Endodermal cell (in vitro differentiated cells): Measurements from ENCODE around the gene PODXL2. TPM values are rescaled to one million over a fixed set of nuclear protein-coding genes. Genes with fewer than 3 reads are reported as not detected.

ENCODE experiments used
- DNase-seq: peaks from one replicate; pipeline ENCODE4 v3.0.0-alpha.2; 2017
- H3K27ac ChIP-seq: 2 replicates; pipeline ENCODE4 v1.5.1; 2013; ENCODE audit warnings: mild to moderate bottlenecking, low read depth, low read length, moderate library complexity
- H3K27me3 ChIP-seq: 2 replicates; pipeline ENCODE4 v1.6.1; 2013; ENCODE audit warnings: mild to moderate bottlenecking, low read length, moderate library complexity; ENCODE audit not compliant: insufficient read depth, control insufficient read depth, poor library complexity, severe bottlenecking
- H3K36me3 ChIP-seq: 2 replicates; pipeline ENCODE4 v1.7.0; 2013; ENCODE audit warnings: mild to moderate bottlenecking, low read length, moderate library complexity; ENCODE audit not compliant: control insufficient read depth, insufficient read depth
- H3K4me1 ChIP-seq: one replicate; pipeline ENCODE4 v1.7.0; 2013; ENCODE audit warnings: low read length; ENCODE audit not compliant: control insufficient read depth, insufficient read depth
- H3K4me3 ChIP-seq: 2 replicates; pipeline ENCODE4 v1.5.1; 2013; ENCODE audit warnings: mild to moderate bottlenecking, low read length, moderate library complexity
- H3K9ac ChIP-seq: 2 replicates; pipeline ENCODE4 v1.6.1; 2013; ENCODE audit warnings: mild to moderate bottlenecking, low read length, moderate library complexity; ENCODE audit not compliant: poor library complexity, severe bottlenecking; ENCODE audit errors: extremely low read depth
- H3K9me3 ChIP-seq: 2 replicates; pipeline ENCODE4 v1.6.1; 2013; ENCODE audit warnings: mild to moderate bottlenecking, low read length, moderate library complexity; ENCODE audit not compliant: control insufficient read depth
- H3K27ac Mint-ChIP-seq: 2 replicates; pipeline ENCODE4 v1.8.0; 2020; ENCODE audit warnings: mixed read lengths
- H3K27me3 Mint-ChIP-seq: 2 replicates; pipeline ENCODE4 v1.8.0; 2021; ENCODE audit warnings: mild to moderate bottlenecking, mixed read lengths; ENCODE audit not compliant: insufficient read depth
- H3K36me3 Mint-ChIP-seq: 2 replicates; pipeline ENCODE4 v1.8.0; 2020; ENCODE audit warnings: low read depth, mixed read lengths
- H3K4me1 Mint-ChIP-seq: 2 replicates; pipeline ENCODE4 v1.8.0; 2020; ENCODE audit warnings: mixed read lengths
- H3K4me3 Mint-ChIP-seq: 2 replicates; pipeline ENCODE4 v1.8.0; 2020; ENCODE audit warnings: mild to moderate bottlenecking, moderate library complexity, mixed read lengths
- H3K9me3 Mint-ChIP-seq: 2 replicates; pipeline ENCODE4 v1.8.0; 2020; ENCODE audit warnings: mild to moderate bottlenecking, mixed read lengths
- WGBS, 2 experiments: methylation state at CpG; one replicate each; pipeline versions ENCODE4 v1.1.5 to v1.1.7; 2013; ENCODE audit warnings: missing lambda C conversion rate in 2 of 2, mixed read lengths in 1 of 2; ENCODE audit not compliant: insufficient coverage in 1 of 2, insufficient read length in 1 of 2; 5-methylcytosine and 5-hydroxymethylcytosine counted together
- total RNA-seq, 2 donors: library from RNA; stranded (reverse); fragmentation: NEBNext Ultra II Directional in 1 of 2; extraction: Animal tissue kit (Norgen Biotek cat#: 25700) in 1 of 2; gene quantifications; 2 replicates in 1 of 2; 3 replicates in 1 of 2; pipeline ENCODE4 v1.2.1, GENCODE V29; 2021
- TF ChIP-seq, protein P1 (sequence below): fragments of 200-600 bp; sonication (generic); conservative IDR thresholded peaks from 2 replicates; pipeline ENCODE4 v1.5.0; 2021; ENCODE audit warnings: antibody characterized with exemption, mild to moderate bottlenecking

PODXL2 gene
- total RNA-seq, 2 donors from 2014 or later: 11.8 to 16.5 TPM

- H3K9me3 ChIP-seq: no peaks in the 10 kb centered on the region
- H3K4me3 ChIP-seq: no peak overlapping the region
- Mint-ChIP-seq H3K4me3 (no peak overlapping the region), H3K9me3 (no peaks in the 10 kb centered on the region), H3K4me1 (peaks cover 18% of the 10 kb centered on the region), H3K36me3 (no peaks in the 10 kb centered on the region), H3K27ac (no peak overlapping the region), H3K27me3 (peaks cover 25% of the 10 kb centered on the region)
- no peak overlapping the region for H3K9ac ChIP-seq
- no peak for DNase-seq
- WGBS, 2 experiments: 81 to 84% methylated on average over 7 to 8 of the region's 8 CpGs
- H3K4me1 ChIP-seq: peaks cover 3% of the 10 kb centered on the region
- no peaks in the 10 kb centered on the region for H3K36me3 ChIP-seq
- no peak overlapping the region for H3K27ac ChIP-seq
- TF ChIP-seq, protein P1, sequence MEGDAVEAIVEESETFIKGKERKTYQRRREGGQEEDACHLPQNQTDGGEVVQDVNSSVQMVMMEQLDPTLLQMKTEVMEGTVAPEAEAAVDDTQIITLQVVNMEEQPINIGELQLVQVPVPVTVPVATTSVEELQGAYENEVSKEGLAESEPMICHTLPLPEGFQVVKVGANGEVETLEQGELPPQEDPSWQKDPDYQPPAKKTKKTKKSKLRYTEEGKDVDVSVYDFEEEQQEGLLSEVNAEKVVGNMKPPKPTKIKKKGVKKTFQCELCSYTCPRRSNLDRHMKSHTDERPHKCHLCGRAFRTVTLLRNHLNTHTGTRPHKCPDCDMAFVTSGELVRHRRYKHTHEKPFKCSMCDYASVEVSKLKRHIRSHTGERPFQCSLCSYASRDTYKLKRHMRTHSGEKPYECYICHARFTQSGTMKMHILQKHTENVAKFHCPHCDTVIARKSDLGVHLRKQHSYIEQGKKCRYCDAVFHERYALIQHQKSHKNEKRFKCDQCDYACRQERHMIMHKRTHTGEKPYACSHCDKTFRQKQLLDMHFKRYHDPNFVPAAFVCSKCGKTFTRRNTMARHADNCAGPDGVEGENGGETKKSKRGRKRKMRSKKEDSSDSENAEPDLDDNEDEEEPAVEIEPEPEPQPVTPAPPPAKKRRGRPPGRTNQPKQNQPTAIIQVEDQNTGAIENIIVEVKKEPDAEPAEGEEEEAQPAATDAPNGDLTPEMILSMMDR: no peak
- peaks cover 6% of the 10 kb centered on the region for H3K27me3 ChIP-seq
Measured at GRCh38 chr3:127715532-127715931, 86.5 kb downstream of the PODXL2 start.

- Mint-ChIP-seq H3K27me3 (peaks cover 25% of the 10 kb centered on the region), H3K27ac (no peak overlapping the region), H3K9me3 (no peaks in the 10 kb centered on the region), H3K4me1 (peaks cover 10% of the 10 kb centered on the region), H3K36me3 (no peaks in the 10 kb centered on the region), H3K4me3 (no peak overlapping the region)
- no peak overlapping the region for H3K9ac ChIP-seq
- H3K27ac ChIP-seq: no peak overlapping the region
- H3K4me3 ChIP-seq: no peak overlapping the region
- TF ChIP-seq, protein P1: no peak
- H3K9me3 ChIP-seq: no peaks in the 10 kb centered on the region
- peaks cover 6% of the 10 kb centered on the region for H3K27me3 ChIP-seq
- peaks cover 3% of the 10 kb centered on the region for H3K4me1 ChIP-seq
- no peaks in the 10 kb centered on the region for H3K36me3 ChIP-seq
- 95% methylated on average over 5 to 6 of the region's 6 CpGs for WGBS, 2 experiments
- DNase-seq: no peak
Measured at GRCh38 chr3:127716384-127716783, 87.4 kb downstream of the PODXL2 start.

DNA sequence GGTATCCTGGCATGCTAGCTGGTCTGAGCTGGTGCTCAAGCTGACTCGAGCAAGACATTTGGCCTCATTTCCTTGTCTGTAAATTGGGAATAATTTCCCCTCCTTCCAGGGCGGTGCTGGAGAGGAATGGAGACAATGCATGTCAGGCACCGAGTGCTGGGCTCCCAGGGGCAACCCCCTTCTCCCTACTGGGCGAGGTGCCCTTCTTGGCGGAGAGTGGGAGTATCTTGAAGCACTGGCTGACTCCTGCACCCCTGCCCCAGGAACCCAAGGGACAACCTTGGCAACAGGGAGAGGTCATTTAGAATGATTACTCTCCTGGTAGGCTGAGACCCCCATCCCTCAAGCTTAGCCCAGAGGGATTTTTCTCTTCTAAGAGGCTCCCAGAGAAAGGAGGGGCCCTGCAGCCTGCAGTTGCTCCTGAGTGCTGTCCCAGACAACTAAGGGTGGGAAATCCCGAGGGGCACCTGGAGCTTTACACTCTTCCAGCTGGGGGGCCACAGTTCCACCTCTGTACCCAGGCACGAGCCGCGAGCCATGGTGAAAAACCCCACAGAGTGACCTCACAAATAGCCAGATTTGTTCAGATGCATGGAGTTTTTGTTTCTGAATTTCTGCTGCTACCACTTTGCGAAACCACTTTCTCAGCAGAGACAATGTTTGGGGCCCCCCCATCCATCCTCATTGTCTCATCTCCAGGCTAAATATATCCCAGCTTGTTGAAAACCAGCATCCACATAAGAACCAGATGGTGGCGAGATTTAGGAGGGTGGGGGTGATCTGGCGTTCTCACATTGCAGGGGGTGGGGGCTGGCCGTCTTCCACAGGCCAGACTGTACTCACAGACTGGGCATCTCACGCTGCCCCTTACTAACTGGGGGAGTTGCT lies 88.6 kb downstream of the PODXL2 start:
- Histone ChIP-seq H3K4me3 (no peak overlapping the region), H3K36me3 (no peaks in the 10 kb centered on the region), H3K27me3 (peaks cover 6% of the 10 kb centered on the region), H3K9me3 (no peaks in the 10 kb centered on the region), H3K9ac (no peak overlapping the region), H3K27ac (no peak overlapping the region), H3K4me1 (peaks cover 3% of the 10 kb centered on the region)
- Mint-ChIP-seq H3K27ac (no peak overlapping the region), H3K27me3 (peaks cover 22% of the 10 kb centered on the region), H3K36me3 (no peaks in the 10 kb centered on the region), H3K4me1 (peaks cover 9% of the 10 kb centered on the region), H3K9me3 (no peaks in the 10 kb centered on the region), H3K4me3 (no peak overlapping the region)
- TF ChIP-seq, protein P1: no peak
- no peak for DNase-seq
- WGBS, 2 experiments: 90 to 91% methylated on average over 4 to 14 of the region's 14 CpGs
